Esophagus muscularis mucosa (tissue), 3 donors: Measurements from ENCODE around the gene AKTIP.

Source experiments
- CTCF ChIP-seq, 3 experiments: fragments of 200-600 bp in 2 of 3; fragments of 450-650 bp in 1 of 3; sonication (generic) in 2 of 3; IDR thresholded peaks; one replicate each; pipeline ENCODE4 v1.5.1; 2017 to 2019; ENCODE audit warnings: antibody characterized with exemption in 3 of 3, mild to moderate bottlenecking in 2 of 3, moderate library complexity in 1 of 3
- POLR2A ChIP-seq: fragments of 450-650 bp; IDR thresholded peaks from one replicate; pipeline ENCODE4 v1.6.1; 2017; ENCODE audit warnings: antibody characterized with exemption, moderate library complexity, mild to moderate bottlenecking, low read depth

- peak; percentile 44 for TF ChIP-seq POLR2A
- peak in 1 of 3 experiments; percentile 8 for TF ChIP-seq CTCF (IDR thresholded peaks at IDR 0.05)
These were observed 388 bp upstream of the AKTIP start for GRCh38 chr16:53503270-53503923.
